Mucosa of descending colon (tissue), 3 donors: ENCODE data around the gene EPB41L5. TPM values are rescaled to one million over a fixed set of nuclear protein-coding genes. Genes with fewer than 3 reads are reported as not detected.
"Not testable (repeated sequence)": the region's sequence is repeated elsewhere in the genome, so short reads cannot be mapped to it uniquely, and the experiment has no call there.

ENCODE experiments used
- ATAC-seq: fragments of 200-7000 bp; cut with Tn5 transposase; one replicate; pipeline ENCODE4 v1.9.1; 2020; ENCODE audit warnings: mild to moderate bottlenecking, moderate library complexity
- DNase-seq, 3 donors: peaks; one replicate each; pipeline ENCODE4 v3.0.0-alpha.2; 2020
- H3K36me3 ChIP-seq: fragments of 200-600 bp; one replicate; pipeline ENCODE4 v1.8.0; 2021; ENCODE audit warnings: low read depth, mild to moderate bottlenecking
- H3K4me1 ChIP-seq: fragments of 200-600 bp; one replicate; pipeline ENCODE4 v1.8.0; 2021; ENCODE audit warnings: low read depth, mild to moderate bottlenecking
- H3K4me3 ChIP-seq: fragments of 200-600 bp; one replicate; pipeline ENCODE4 v1.8.0; 2021; ENCODE audit warnings: mild to moderate bottlenecking
- H3K9me3 ChIP-seq: fragments of 200-600 bp; one replicate; pipeline ENCODE4 v1.8.0; 2021; ENCODE audit warnings: mild to moderate bottlenecking
- CTCF ChIP-seq: fragments of 200-600 bp; IDR thresholded peaks from one replicate; pipeline ENCODE4 v1.8.0; 2022; ENCODE audit warnings: antibody characterized with exemption, mild to moderate bottlenecking
- intact Hi-C, 2 donors: fragments of 100-400 bp; cut with DNase I in 1 of 2; cut with micrococcal nuclease in 1 of 2; formaldehyde crosslinking; loops; one replicate each; pipeline versions ENCODE4 v1.11.0 to v1.11.1; 2022; cut with DNase I, micrococcal nuclease
- total RNA-seq, 3 donors: library from RNA; stranded (reverse); fragmentation: NEBNext Ultra II Directional in 2 of 3; extraction: Animal tissue kit (Norgen Biotek cat#: 25700) in 2 of 3; gene quantifications; one replicate each; pipeline versions ENCODE4 v1.2.1 to v1.2.4, GENCODE V29; 2021 to 2023
- donor health status: DM: no; HTN: no; CAD: no; lungs with moderate emphysema.
- donor health status: DM: no; HTN: no; CAD: no.
- donor health status: DM: no; HTN: yes; CAD: no.

Gene EPB41L5
- total RNA-seq, 3 donors from 2014 or later: 22.6 to 36.7 (median 27.8) TPM

GRCh38 chr2:120020554-120020953, 7.7 kb downstream of the EPB41L5 start:
- no peak for DNase-seq
- no peak for ATAC-seq
- Histone ChIP-seq H3K4me1 (no peaks in the 10 kb centered on the region), H3K4me3 (no peak overlapping the region), H3K36me3 (no peaks in the 10 kb centered on the region), H3K9me3 (no peaks in the 10 kb centered on the region)
- TF ChIP-seq CTCF: no peak
- intact Hi-C loops: no loop called here

GRCh38 chr2:120022505-120022904, 9.6 kb downstream of the EPB41L5 start:
- H3K36me3 ChIP-seq, intact Hi-C loops, ATAC-seq, H3K4me3 ChIP-seq, H3K4me1 ChIP-seq, H3K9me3 ChIP-seq, DNase-seq: not testable (repeated sequence)

DNA sequence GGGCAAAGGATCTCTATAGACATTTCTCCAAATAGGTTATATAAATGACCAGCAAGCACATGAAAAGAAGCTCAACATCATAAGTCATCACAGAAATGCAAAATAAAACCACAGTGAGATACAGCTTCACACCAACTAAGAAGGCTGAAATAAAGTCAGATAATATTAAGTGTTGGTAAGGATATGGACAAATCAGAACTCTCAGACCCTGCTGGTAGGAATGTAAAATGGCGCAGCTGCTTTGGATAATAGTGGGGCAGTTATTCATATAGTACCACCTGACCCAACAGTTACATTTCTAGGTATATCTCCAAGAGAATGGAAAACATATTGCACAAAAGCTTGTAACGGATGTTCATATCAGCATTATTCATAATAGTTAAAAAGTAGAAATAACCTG, 14.0 kb downstream of the EPB41L5 start:
- TF ChIP-seq CTCF: no peak
- H3K4me1 ChIP-seq: no peaks in the 10 kb centered on the region
- DNase-seq: no peak
- H3K9me3 ChIP-seq: no peaks in the 10 kb centered on the region
- H3K36me3 ChIP-seq: no peaks in the 10 kb centered on the region
- intact Hi-C loops: no loop called here
- ATAC-seq: no peak
- no peak overlapping the region for H3K4me3 ChIP-seq

GRCh38 chr2:120028795-120029194, 15.9 kb downstream of the EPB41L5 start:
- Histone ChIP-seq H3K4me1 (no peaks in the 10 kb centered on the region), H3K36me3 (no peaks in the 10 kb centered on the region), H3K4me3 (no peak overlapping the region), H3K9me3 (no peaks in the 10 kb centered on the region)
- TF ChIP-seq CTCF: no peak
- DNase-seq: no peak
- intact Hi-C loops: no loop called here
- ATAC-seq: no peak

DNA sequence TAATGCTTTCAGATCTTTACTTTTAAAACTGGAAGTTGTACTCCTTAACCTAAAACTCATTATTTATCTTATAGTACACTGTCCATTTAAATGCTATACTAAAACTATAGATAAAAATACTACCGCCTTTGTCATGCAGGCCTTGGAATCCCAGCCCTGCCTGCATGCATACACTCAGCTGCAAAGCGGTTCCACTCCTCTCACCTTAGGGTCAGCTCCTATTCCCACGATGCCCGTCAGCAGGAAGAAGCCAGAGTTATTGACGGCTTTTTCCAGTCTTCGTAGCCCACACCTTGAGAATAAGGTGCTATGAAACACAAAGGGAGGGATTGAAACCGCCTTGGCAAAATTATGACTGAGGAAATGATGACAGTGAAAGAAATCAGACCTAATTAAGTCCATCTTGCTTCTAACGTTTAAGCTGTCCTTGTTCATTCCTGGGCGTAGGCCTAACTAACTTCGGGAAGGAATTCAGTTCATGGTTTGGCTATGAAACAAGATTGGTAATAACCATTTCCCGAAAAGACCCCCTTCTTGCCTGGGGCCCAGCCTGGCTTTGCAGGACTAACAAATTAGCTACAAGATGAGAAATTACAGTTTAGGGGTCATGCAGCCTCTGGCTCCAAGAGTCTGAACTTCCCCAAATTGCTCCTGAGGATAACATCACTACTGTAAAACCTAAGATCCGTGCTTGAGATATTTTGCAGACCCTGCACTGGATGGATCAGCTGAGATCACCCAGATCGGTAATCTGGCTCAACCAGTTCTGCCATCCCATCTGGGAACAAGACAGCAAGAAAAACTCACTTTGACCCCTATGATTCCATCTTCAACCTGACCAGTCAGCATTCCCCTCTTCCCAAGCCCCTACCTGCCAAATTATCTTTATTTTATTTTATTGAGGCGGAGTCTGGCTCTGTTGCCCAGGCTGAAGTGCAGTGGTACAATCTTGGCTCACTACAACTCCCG, 17.1 kb downstream of the EPB41L5 start:
- no peak for DNase-seq
- no peak for ATAC-seq
- no peaks in the 10 kb centered on the region for H3K36me3 ChIP-seq
- no peaks in the 10 kb centered on the region for H3K4me1 ChIP-seq
- no peak overlapping the region for H3K4me3 ChIP-seq
- intact Hi-C loops: no loop called here
- no peaks in the 10 kb centered on the region for H3K9me3 ChIP-seq
- no peak for TF ChIP-seq CTCF

GRCh38 chr2:120032297-120032696, 19.4 kb downstream of the EPB41L5 start:
- DNase-seq: no peak
- no peak for TF ChIP-seq CTCF
- no peak for ATAC-seq
- H3K4me3 ChIP-seq: no peak overlapping the region
- no peaks in the 10 kb centered on the region for H3K36me3 ChIP-seq
- H3K9me3 ChIP-seq: no peaks in the 10 kb centered on the region
- intact Hi-C loops: no loop called here
- H3K4me1 ChIP-seq: no peaks in the 10 kb centered on the region
